ENCODE data around the gene NOX1. TPM values are rescaled to one million over a fixed set of nuclear protein-coding genes. Genes with fewer than 3 reads are reported as not detected.

The NOX1 gene
- total RNA-seq, 1 experiment from 2014 or later, result not detected

DNA sequence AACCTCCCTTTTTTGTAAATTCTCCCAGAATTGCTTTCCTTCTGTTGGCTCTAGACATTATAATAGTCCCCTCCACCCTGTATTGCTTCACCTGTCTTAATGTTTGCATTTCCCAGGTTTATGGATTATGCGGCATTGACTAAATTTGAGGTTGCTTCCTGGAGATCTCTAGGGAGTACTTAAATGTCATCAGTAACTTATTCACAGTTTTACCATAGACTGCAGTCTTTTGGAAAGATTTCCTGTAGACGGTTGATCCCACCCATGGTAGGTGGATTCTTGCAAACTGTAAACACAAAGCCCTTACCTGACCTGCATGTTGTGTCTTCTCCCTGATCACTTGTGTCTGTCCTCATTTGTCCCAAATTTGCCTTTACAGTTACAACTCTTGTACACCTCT, 6.2 kb upstream of the NOX1 start:
- DNase-seq, result no peak
- no peaks in the 10 kb centered on the region for H4K20me1 ChIP-seq (ENCODE audit: insufficient read depth, low read depth, low read length)
- no peak overlapping the region for H3K4me3 ChIP-seq (ENCODE audit: low read length)
- H3K4me2 ChIP-seq (ENCODE audit: low read depth, low read length, poor library complexity, severe bottlenecking), result no peak overlapping the region
- H2AFZ ChIP-seq (ENCODE audit: low read length), result no peak overlapping the region
- no peak overlapping the region for H3K27ac ChIP-seq (ENCODE audit: low read length)
- H3K79me2 ChIP-seq (ENCODE audit: low read length), result no peaks in the 10 kb centered on the region
- no peaks in the 10 kb centered on the region for H3K9me2 ChIP-seq (replicated peaks; ENCODE audit: insufficient read depth, low read length)
- H3K4me1 ChIP-seq (ENCODE audit: low read length), result no peaks in the 10 kb centered on the region
- H3K9me3 ChIP-seq (ENCODE audit: low read length), result no peaks in the 10 kb centered on the region
- H3K9ac ChIP-seq (ENCODE audit: low read length), result no peak overlapping the region
- H3K27me3 ChIP-seq (ENCODE audit: low read length), result no peaks in the 10 kb centered on the region
- no peaks in the 10 kb centered on the region for H3K36me3 ChIP-seq (ENCODE audit: insufficient read depth, low read length)

DNA sequence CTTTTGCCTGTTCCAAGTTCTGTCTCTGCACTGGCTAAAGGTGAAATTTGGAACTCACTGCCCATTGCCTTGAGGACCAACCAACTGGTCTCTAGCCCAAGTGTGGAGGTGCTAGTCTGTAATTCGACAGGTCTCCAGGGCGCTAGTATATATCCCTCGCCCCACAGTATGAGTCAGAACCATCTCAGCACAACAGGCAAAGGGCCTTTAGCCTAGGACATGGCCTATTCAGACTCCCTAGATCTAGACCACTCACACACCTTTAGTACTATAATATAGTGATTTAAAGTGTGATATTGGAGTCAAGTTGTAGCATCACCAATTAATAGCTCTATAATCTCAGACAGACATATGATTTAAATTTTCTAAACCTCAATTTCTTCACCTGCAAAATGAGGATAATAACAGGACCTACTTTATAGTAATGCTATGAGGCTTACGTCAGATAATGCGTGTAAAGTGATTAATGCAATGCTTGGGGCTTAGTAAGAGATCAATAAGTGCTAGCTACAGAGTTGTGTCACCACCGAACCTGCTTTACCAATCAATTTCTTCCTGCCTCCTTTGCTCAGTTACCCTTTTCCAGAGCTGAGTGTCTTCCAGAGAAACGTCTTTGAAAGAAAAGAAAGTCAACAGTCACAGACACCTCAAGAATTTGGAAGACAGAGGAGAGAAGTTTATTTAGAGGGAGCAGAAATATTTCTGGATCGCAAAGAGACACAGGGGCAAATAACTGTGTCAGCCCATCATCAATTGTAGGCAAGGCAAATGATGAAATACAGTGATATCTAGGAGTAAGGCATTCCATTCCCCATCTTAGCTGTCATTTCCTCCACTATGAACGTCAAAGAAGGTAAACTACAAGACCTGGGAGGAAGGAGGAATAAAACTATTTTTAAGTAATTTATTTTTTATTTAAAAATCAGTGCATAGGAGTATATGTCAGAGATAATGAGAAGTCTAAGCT, 2.3 kb downstream of the NOX1 start:
- H3K27me3 ChIP-seq (ENCODE audit: low read length), result no peaks in the 10 kb centered on the region
- no peaks in the 10 kb centered on the region for H3K9me3 ChIP-seq (ENCODE audit: low read length)
- no peaks in the 10 kb centered on the region for H3K79me2 ChIP-seq (ENCODE audit: low read length)
- H3K4me2 ChIP-seq (ENCODE audit: low read depth, low read length, poor library complexity, severe bottlenecking), result no peak overlapping the region
- no peak for DNase-seq
- H2AFZ ChIP-seq (ENCODE audit: low read length), result no peak overlapping the region
- no peaks in the 10 kb centered on the region for H4K20me1 ChIP-seq (ENCODE audit: insufficient read depth, low read depth, low read length)
- H3K9ac ChIP-seq (ENCODE audit: low read length), result no peak overlapping the region
- no peaks in the 10 kb centered on the region for H3K36me3 ChIP-seq (ENCODE audit: insufficient read depth, low read length)
- no peak overlapping the region for H3K27ac ChIP-seq (ENCODE audit: low read length)
- H3K9me2 ChIP-seq (replicated peaks; ENCODE audit: insufficient read depth, low read length), result no peaks in the 10 kb centered on the region
- no peaks in the 10 kb centered on the region for H3K4me1 ChIP-seq (ENCODE audit: low read length)
- no peak overlapping the region for H3K4me3 ChIP-seq (ENCODE audit: low read length)

DNA sequence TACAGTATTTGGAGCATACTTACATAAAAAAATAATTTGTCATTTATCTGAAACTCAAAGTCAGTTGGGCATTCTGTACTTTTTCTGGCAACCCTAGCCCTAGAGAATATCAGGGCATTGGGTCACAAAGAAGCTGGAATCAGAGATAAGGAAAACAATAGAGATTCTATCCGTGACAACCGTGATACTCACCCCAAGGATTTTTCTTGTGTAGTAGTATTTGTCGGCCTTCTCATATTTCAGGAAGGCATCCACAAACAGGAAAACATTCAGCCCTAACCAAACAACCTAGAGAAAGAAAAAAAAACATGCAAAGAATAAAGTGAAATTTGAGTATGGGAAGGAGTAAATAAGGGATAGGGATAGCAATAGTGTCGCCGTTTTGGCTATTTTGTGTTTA, 3.6 kb downstream of the NOX1 start:
- Histone ChIP-seq H3K9me3 (ENCODE audit: low read length) (no peaks in the 10 kb centered on the region), H3K27me3 (ENCODE audit: low read length) (no peaks in the 10 kb centered on the region), H3K79me2 (ENCODE audit: low read length) (no peaks in the 10 kb centered on the region), H2AFZ (ENCODE audit: low read length) (no peak overlapping the region), H3K27ac (ENCODE audit: low read length) (no peak overlapping the region), H3K4me2 (ENCODE audit: low read depth, low read length, poor library complexity, severe bottlenecking) (no peak overlapping the region), H3K9ac (ENCODE audit: low read length) (no peak overlapping the region), H3K36me3 (ENCODE audit: insufficient read depth, low read length) (no peaks in the 10 kb centered on the region), H3K9me2 (replicated peaks; ENCODE audit: insufficient read depth, low read length) (no peaks in the 10 kb centered on the region), H4K20me1 (ENCODE audit: insufficient read depth, low read depth, low read length) (no peaks in the 10 kb centered on the region), H3K4me1 (ENCODE audit: low read length) (no peaks in the 10 kb centered on the region), H3K4me3 (ENCODE audit: low read length) (no peak overlapping the region)
- no peak for DNase-seq

DNA sequence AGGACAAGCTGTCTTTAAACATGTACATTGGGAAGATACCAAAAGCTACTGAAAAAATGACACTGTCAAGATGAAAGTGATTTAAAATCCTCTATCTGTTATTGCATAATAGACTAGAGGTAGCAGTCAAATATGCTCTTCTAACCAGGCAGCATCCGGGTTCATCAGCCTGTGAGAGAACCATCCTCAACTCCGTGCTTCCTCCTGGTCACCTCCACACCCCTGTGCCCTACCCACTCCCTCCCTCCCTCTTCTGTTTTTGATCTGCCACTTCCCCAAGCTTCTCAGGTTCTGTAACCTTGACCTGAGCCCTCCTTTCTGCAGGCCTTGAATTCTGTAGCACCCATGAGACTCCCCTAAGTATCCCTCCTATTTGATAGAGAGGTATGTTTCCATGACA, 5.9 kb downstream of the NOX1 start:
- Histone ChIP-seq H4K20me1 (ENCODE audit: insufficient read depth, low read depth, low read length) (no peaks in the 10 kb centered on the region), H3K9me3 (ENCODE audit: low read length) (no peaks in the 10 kb centered on the region), H2AFZ (ENCODE audit: low read length) (no peak overlapping the region), H3K79me2 (ENCODE audit: low read length) (no peaks in the 10 kb centered on the region), H3K4me1 (ENCODE audit: low read length) (no peaks in the 10 kb centered on the region), H3K27me3 (ENCODE audit: low read length) (no peaks in the 10 kb centered on the region), H3K4me3 (ENCODE audit: low read length) (no peak overlapping the region), H3K4me2 (ENCODE audit: low read depth, low read length, poor library complexity, severe bottlenecking) (no peak overlapping the region), H3K9ac (ENCODE audit: low read length) (no peak overlapping the region), H3K9me2 (replicated peaks; ENCODE audit: insufficient read depth, low read length) (no peaks in the 10 kb centered on the region), H3K36me3 (ENCODE audit: insufficient read depth, low read length) (no peaks in the 10 kb centered on the region), H3K27ac (ENCODE audit: low read length) (no peak overlapping the region)
- DNase-seq, result no peak

DNA sequence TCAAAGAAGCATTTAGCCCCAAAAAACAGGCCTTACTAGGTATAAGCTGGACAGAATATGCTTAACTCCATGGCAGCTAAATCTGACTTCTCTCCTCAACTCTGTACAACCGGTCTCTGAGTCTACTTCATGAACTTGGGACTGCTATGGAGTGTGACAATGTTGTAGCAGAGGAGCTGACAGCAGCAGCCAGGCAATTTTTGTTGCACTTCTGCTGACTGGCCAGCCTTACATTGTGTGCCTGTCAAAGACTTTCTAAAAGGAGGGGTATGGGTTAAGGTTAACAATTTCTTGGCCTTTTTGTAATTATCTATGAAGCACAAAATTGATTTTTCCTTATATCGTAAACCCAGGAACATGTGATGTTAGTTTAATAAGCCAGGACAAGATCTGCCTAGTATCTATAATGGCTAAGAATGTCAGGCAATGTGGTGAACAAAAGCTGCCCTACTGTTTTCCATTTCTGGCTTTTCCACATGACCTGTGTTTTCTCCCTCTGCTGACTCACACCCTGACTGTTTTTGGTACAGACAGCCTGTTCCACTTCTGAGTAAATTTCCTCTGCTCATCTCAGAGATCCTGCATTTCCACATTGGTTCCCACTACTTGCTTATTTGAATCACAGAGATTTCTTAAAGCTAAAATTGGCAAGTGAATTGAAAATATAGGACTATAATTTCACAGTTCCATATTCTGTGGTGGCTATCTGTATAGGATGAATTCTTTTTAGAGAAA, 9.3 kb downstream of the NOX1 start:
- no peaks in the 10 kb centered on the region for H3K79me2 ChIP-seq (ENCODE audit: low read length)
- no peaks in the 10 kb centered on the region for H3K36me3 ChIP-seq (ENCODE audit: insufficient read depth, low read length)
- H2AFZ ChIP-seq (ENCODE audit: low read length), result no peak overlapping the region
- H3K4me2 ChIP-seq (ENCODE audit: low read depth, low read length, poor library complexity, severe bottlenecking), result no peak overlapping the region
- no peak for DNase-seq
- H4K20me1 ChIP-seq (ENCODE audit: insufficient read depth, low read depth, low read length), result no peaks in the 10 kb centered on the region
- H3K9me2 ChIP-seq (replicated peaks; ENCODE audit: insufficient read depth, low read length), result no peaks in the 10 kb centered on the region
- no peak overlapping the region for H3K27ac ChIP-seq (ENCODE audit: low read length)
- no peaks in the 10 kb centered on the region for H3K4me1 ChIP-seq (ENCODE audit: low read length)
- H3K9me3 ChIP-seq (ENCODE audit: low read length), result no peaks in the 10 kb centered on the region
- no peaks in the 10 kb centered on the region for H3K27me3 ChIP-seq (ENCODE audit: low read length)
- no peak overlapping the region for H3K4me3 ChIP-seq (ENCODE audit: low read length)
- H3K9ac ChIP-seq (ENCODE audit: low read length), result no peak overlapping the region

DNA sequence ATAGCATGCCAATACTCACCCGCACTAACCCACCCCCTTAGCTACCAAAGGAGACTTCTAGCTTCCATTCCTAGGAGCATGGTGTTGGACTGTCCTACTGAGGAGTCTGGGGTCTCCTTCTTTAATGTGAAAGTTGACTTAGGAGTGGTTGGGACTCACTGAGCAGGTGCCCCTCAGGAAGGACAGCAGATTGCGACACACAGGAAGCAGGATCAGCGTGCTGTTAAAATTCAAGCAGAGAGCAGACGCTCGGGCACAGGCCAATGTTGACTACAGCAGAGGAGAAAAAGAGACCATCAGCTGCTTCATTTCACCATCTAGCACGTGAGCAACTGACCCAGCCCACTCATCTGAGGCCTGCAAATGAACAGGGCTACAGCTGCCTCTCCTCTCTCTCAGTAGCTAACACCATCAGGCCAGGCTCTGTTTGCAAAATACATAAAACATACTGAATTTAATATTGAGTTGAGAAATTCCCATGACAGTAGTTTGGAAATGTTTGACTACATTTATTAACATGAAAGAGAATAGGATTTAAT, 10.8 kb downstream of the NOX1 start:
- H4K20me1 ChIP-seq (ENCODE audit: insufficient read depth, low read depth, low read length), result no peaks in the 10 kb centered on the region
- DNase-seq, result no peak
- no peak overlapping the region for H2AFZ ChIP-seq (ENCODE audit: low read length)
- no peaks in the 10 kb centered on the region for H3K27me3 ChIP-seq (ENCODE audit: low read length)
- no peak overlapping the region for H3K4me2 ChIP-seq (ENCODE audit: low read depth, low read length, poor library complexity, severe bottlenecking)
- H3K9me2 ChIP-seq (replicated peaks; ENCODE audit: insufficient read depth, low read length), result no peaks in the 10 kb centered on the region
- no peaks in the 10 kb centered on the region for H3K4me1 ChIP-seq (ENCODE audit: low read length)
- H3K79me2 ChIP-seq (ENCODE audit: low read length), result no peaks in the 10 kb centered on the region
- no peak overlapping the region for H3K27ac ChIP-seq (ENCODE audit: low read length)
- H3K9ac ChIP-seq (ENCODE audit: low read length), result no peak overlapping the region
- H3K36me3 ChIP-seq (ENCODE audit: insufficient read depth, low read length), result no peaks in the 10 kb centered on the region
- H3K9me3 ChIP-seq (ENCODE audit: low read length), result no peaks in the 10 kb centered on the region
- no peak overlapping the region for H3K4me3 ChIP-seq (ENCODE audit: low read length)

DNA sequence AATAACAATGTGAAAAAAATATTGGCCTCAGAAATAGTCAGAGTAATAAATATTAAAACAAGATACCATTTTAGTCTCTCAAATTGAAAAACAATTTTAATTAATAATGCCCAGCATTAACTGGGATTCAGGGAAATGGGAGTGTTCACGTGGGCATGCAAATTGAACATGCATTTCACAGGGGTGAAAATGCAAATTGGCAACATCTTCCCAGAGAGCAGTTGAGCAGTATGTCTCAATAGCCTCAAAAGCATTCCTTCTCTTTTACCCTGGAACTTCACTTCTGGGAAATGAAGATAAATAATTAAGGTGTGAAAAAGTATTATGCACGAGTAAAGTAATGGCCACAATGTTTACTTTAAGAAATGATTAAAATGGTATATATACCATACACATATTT, 21.3 kb downstream of the NOX1 start:
- Histone ChIP-seq H3K9me2 (replicated peaks; ENCODE audit: insufficient read depth, low read length) (no peaks in the 10 kb centered on the region), H3K4me2 (ENCODE audit: low read depth, low read length, poor library complexity, severe bottlenecking) (no peak overlapping the region), H3K27ac (ENCODE audit: low read length) (no peak overlapping the region), H3K4me1 (ENCODE audit: low read length) (no peaks in the 10 kb centered on the region), H3K9ac (ENCODE audit: low read length) (no peak overlapping the region), H3K36me3 (ENCODE audit: insufficient read depth, low read length) (no peaks in the 10 kb centered on the region), H3K79me2 (ENCODE audit: low read length) (no peaks in the 10 kb centered on the region), H2AFZ (ENCODE audit: low read length) (no peak overlapping the region), H3K27me3 (ENCODE audit: low read length) (no peaks in the 10 kb centered on the region), H4K20me1 (ENCODE audit: insufficient read depth, low read depth, low read length) (no peaks in the 10 kb centered on the region), H3K4me3 (ENCODE audit: low read length) (no peak overlapping the region), H3K9me3 (ENCODE audit: low read length) (no peaks in the 10 kb centered on the region)
- no peak for DNase-seq

DNA sequence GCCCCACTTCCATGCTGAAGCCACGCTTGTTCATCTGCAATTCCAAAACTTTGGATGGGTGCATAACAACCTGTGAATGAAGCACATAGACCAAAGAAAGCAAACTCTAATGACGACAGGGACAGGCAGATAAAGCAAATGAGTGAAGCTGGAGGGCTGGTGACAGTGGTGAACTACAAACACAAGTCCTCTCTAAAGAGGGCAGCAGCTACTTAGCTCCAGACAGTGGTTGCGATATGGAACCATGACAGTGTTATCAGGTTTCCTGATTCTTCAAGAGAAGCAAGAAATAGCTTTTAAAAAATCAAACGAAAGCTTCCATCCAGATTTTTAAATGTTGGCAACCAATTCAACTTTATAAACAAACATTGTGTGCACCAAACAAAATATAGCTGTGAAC, 23.8 kb downstream of the NOX1 start:
- H3K36me3 ChIP-seq (ENCODE audit: insufficient read depth, low read length), result no peaks in the 10 kb centered on the region
- no peak overlapping the region for H3K9ac ChIP-seq (ENCODE audit: low read length)
- no peak overlapping the region for H3K4me2 ChIP-seq (ENCODE audit: low read depth, low read length, poor library complexity, severe bottlenecking)
- H3K4me3 ChIP-seq (ENCODE audit: low read length), result no peak overlapping the region
- H3K4me1 ChIP-seq (ENCODE audit: low read length), result no peaks in the 10 kb centered on the region
- H3K27ac ChIP-seq (ENCODE audit: low read length), result no peak overlapping the region
- H3K79me2 ChIP-seq (ENCODE audit: low read length), result no peaks in the 10 kb centered on the region
- no peak overlapping the region for H2AFZ ChIP-seq (ENCODE audit: low read length)
- H3K9me3 ChIP-seq (ENCODE audit: low read length), result no peaks in the 10 kb centered on the region
- no peaks in the 10 kb centered on the region for H3K27me3 ChIP-seq (ENCODE audit: low read length)
- H4K20me1 ChIP-seq (ENCODE audit: insufficient read depth, low read depth, low read length), result no peaks in the 10 kb centered on the region
- no peaks in the 10 kb centered on the region for H3K9me2 ChIP-seq (replicated peaks; ENCODE audit: insufficient read depth, low read length)
- DNase-seq, result no peak

All from Karpas-422 (cell line).